Measurements from ENCODE around the gene ZNF837.

Gene ZNF837

DNA sequence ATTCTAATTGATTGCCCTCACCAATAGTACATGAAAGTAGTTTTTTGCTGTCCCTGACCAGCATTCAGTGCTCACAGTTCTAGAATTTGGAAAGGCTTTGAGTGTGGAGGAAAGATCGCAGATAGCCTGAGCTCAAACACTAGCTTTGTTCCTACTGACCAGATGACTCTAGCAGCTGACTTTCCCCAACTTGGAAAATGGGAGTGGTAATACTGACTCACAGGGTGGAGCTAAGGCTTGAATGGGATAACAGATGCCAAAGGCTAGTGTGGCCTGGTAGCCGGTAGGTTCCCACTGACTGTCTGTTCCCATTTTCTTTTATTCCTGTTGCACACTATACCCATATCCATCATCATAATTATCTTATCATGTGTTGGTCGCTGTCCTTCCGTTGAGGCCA is 50.4 kb downstream of the ZNF837 start:
- H3K4me2 ChIP-seq (ENCODE audit: low read length), result no peak overlapping the region

DNA sequence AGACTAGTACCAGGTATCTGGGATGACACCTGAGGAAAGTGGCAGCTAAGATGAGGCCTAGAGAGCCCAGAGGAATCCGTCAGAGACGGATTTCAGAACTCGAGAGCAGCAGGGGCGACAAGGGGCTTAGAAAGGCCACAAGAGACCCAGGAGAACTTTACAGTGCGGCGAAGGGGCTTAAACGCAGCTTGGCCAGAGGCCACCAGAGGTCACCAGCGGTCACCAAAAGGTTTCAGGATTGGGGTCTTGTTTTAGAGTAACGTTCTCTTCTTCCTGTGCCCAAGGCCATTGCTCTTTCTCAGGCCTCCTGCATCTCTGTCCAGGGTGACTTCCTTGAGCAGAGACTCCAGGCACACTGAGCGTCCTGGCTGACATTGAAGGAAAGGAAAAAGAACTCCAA is 51.8 kb downstream of the ZNF837 start:
- no peaks in the 10 kb centered on the region for H3K9me2 ChIP-seq (ENCODE audit: low read depth, low read length)
- TF ChIP-seq, protein P1, sequence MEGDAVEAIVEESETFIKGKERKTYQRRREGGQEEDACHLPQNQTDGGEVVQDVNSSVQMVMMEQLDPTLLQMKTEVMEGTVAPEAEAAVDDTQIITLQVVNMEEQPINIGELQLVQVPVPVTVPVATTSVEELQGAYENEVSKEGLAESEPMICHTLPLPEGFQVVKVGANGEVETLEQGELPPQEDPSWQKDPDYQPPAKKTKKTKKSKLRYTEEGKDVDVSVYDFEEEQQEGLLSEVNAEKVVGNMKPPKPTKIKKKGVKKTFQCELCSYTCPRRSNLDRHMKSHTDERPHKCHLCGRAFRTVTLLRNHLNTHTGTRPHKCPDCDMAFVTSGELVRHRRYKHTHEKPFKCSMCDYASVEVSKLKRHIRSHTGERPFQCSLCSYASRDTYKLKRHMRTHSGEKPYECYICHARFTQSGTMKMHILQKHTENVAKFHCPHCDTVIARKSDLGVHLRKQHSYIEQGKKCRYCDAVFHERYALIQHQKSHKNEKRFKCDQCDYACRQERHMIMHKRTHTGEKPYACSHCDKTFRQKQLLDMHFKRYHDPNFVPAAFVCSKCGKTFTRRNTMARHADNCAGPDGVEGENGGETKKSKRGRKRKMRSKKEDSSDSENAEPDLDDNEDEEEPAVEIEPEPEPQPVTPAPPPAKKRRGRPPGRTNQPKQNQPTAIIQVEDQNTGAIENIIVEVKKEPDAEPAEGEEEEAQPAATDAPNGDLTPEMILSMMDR (IDR thresholded peaks at IDR 0.05; ENCODE audit: low read length), result peak; percentile 67
- no peak for TF ChIP-seq EZH2 (IDR thresholded peaks at IDR 0.05; ENCODE audit: borderline replicate concordance, low read length)
- no peaks in the 10 kb centered on the region for H3F3A ChIP-seq (ENCODE audit: insufficient read depth, low read length)
- H3K4me2 ChIP-seq (ENCODE audit: low read length), result peak overlapping the region; percentile 71; the same call in 1 of the 2 replicates
- no peak overlapping the region for H2AFZ ChIP-seq (ENCODE audit: low read length)
- peaks cover 34% of the 10 kb centered on the region for H3K4me1 ChIP-seq (ENCODE audit: insufficient read depth, low read length, severe bottlenecking)
- no peaks in the 10 kb centered on the region for H3K79me2 ChIP-seq (ENCODE audit: insufficient read depth, low read length)
- no peaks in the 10 kb centered on the region for H3K9me3 ChIP-seq (ENCODE audit: low read length)
- no peak overlapping the region for H3K27ac ChIP-seq (ENCODE audit: low read depth, low read length, poor library complexity, severe bottlenecking)
- H3K9ac ChIP-seq (ENCODE audit: low read length), result peak overlapping the region; percentile 19; the same call in 1 of the 2 replicates
- no peak overlapping the region for H3K4me3 ChIP-seq (ENCODE audit: low read depth, low read length, poor library complexity, severe bottlenecking)
- no peaks in the 10 kb centered on the region for H4K20me1 ChIP-seq (ENCODE audit: insufficient read depth, low read length)
- H3K36me3 ChIP-seq (ENCODE audit: insufficient read depth, low read length), result no peaks in the 10 kb centered on the region
- H3K27me3 ChIP-seq (ENCODE audit: insufficient read depth, low read length), result no peaks in the 10 kb centered on the region

More for the DNA sequence above, 50.4 kb downstream of the ZNF837 start:
- H3K4me3 ChIP-seq (ENCODE audit: low read depth, low read length, poor library complexity, severe bottlenecking), result no peak overlapping the region
- TF ChIP-seq, protein P1 (IDR thresholded peaks at IDR 0.05; ENCODE audit: low read length), result no peak
- no peak for TF ChIP-seq EZH2 (IDR thresholded peaks at IDR 0.05; ENCODE audit: borderline replicate concordance, low read length)
- no peaks in the 10 kb centered on the region for H4K20me1 ChIP-seq (ENCODE audit: insufficient read depth, low read length)
- H3K27ac ChIP-seq (ENCODE audit: low read depth, low read length, poor library complexity, severe bottlenecking), result no peak overlapping the region
- H3K4me1 ChIP-seq (ENCODE audit: insufficient read depth, low read length, severe bottlenecking), result peaks cover 29% of the 10 kb centered on the region
- peaks cover 9% of the 10 kb centered on the region; the same call in 1 of the 2 replicates for H3K36me3 ChIP-seq (ENCODE audit: insufficient read depth, low read length)
- no peaks in the 10 kb centered on the region for H3K27me3 ChIP-seq (ENCODE audit: insufficient read depth, low read length)
- H3K9me2 ChIP-seq (ENCODE audit: low read depth, low read length), result no peaks in the 10 kb centered on the region
- no peak overlapping the region for H3K9ac ChIP-seq (ENCODE audit: low read length)
- H3K79me2 ChIP-seq (ENCODE audit: insufficient read depth, low read length), result no peaks in the 10 kb centered on the region
- no peaks in the 10 kb centered on the region for H3K9me3 ChIP-seq (ENCODE audit: low read length)
- H3F3A ChIP-seq (ENCODE audit: insufficient read depth, low read length), result no peaks in the 10 kb centered on the region
- H2AFZ ChIP-seq (ENCODE audit: low read length), result no peak overlapping the region

DNA sequence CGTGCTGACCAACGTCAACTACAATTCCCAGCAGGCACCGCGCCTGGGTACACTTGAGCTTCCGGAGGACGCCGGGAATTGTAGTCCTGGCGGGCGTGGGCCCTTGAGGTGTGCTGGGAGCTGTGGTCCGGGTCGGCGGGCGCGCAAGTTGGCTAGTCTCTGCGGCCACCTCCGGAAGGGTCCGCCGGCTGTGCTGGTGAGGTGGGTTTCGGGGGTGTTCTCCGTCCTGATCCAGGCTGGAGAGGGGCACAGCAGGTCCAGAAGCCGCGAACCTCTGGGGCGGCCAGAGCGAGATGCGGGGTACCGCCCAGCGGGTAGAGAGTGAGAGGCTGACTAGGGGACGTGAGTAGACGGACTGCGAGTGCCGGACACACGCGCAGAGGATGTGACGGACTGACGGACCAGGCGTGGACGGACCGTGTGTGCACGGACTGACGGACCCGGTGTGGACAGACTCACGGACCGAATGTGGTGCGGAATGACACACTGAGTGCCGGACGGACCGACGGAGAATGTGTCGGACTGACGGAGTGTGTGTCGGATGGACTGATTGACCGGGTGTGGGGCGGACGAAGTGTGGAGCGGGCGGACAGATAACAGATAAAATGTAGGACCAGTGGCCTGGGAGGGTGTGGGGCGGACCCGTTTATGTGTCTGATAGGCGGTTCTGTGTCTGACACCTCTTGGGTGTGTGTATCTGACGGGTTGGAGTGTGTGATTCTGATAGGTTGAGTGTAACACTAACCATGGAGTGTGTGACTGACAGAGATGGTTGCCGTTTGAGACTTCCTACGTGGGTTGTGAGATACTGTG is 53.7 kb downstream of the ZNF837 start, which contains the start of gene ZSCAN22:
ZSCAN22 (plus strand) TSS at position 81 of the 813 bp plus-strand sequence. CDS start 7,809 bp downstream, outside the sequence.
- H3K9ac ChIP-seq (ENCODE audit: low read length), result peak within 1 kb of the TSS; percentile 80
- H4K20me1 ChIP-seq (ENCODE audit: insufficient read depth, low read length), result no peaks in the 10 kb centered on the region
- H3K4me2 ChIP-seq (ENCODE audit: low read length), result peak within 1 kb of the TSS; percentile 71
- no peaks in the 10 kb centered on the region for H3K36me3 ChIP-seq (ENCODE audit: insufficient read depth, low read length)
- H3K27me3 ChIP-seq (ENCODE audit: insufficient read depth, low read length), result no peaks in the 10 kb centered on the region
- H3K9me2 ChIP-seq (ENCODE audit: low read depth, low read length), result no peaks in the 10 kb centered on the region
- H3K27ac ChIP-seq (ENCODE audit: low read depth, low read length, poor library complexity, severe bottlenecking), result peak within 1 kb of the TSS; percentile 62
- H3K79me2 ChIP-seq (ENCODE audit: insufficient read depth, low read length), result no peaks in the 10 kb centered on the region
- peaks cover 34% of the 10 kb centered on the region for H3K4me1 ChIP-seq (ENCODE audit: insufficient read depth, low read length, severe bottlenecking)
- no peak within 1 kb of the TSS for H2AFZ ChIP-seq (ENCODE audit: low read length)
- no peaks in the 10 kb centered on the region for H3K9me3 ChIP-seq (ENCODE audit: low read length)
- no peak for TF ChIP-seq EZH2 (IDR thresholded peaks at IDR 0.05; ENCODE audit: borderline replicate concordance, low read length)
- TF ChIP-seq, protein P1 (IDR thresholded peaks at IDR 0.05; ENCODE audit: low read length), result no peak
- peak within 1 kb of the TSS; percentile 74 for H3K4me3 ChIP-seq (ENCODE audit: low read depth, low read length, poor library complexity, severe bottlenecking)
- H3F3A ChIP-seq (ENCODE audit: insufficient read depth, low read length), result no peaks in the 10 kb centered on the region
